ENCODE data around the gene FASN. TPM values are rescaled to one million over a fixed set of nuclear protein-coding genes. Genes with fewer than 3 reads are reported as not detected.

Gene FASN
- total RNA-seq, 1 experiment from 2014 or later, result 433 TPM

- H4K8ac ChIP-seq (replicated peaks; ENCODE audit: insufficient read length, low read depth, low read length), result no peak overlapping the region
- H3T11ph ChIP-seq (ENCODE audit: low read length), result no peak overlapping the region
- H2BK12ac ChIP-seq (ENCODE audit: insufficient read length, low read depth, low read length), result no peak overlapping the region
- H3K56ac ChIP-seq (ENCODE audit: insufficient read length, low read depth, low read length), result no peak overlapping the region
- H3K23ac ChIP-seq (ENCODE audit: insufficient read length, low read depth, low read length), result no peak overlapping the region
- H3K27me3 ChIP-seq (ENCODE audit: insufficient read depth, low read length), result no peaks in the 10 kb centered on the region
- H3K27ac ChIP-seq (ENCODE audit: insufficient read length, low read depth, low read length), result no peak overlapping the region
- no peak overlapping the region for H2BK120ac ChIP-seq (ENCODE audit: low read depth, low read length, poor library complexity, severe bottlenecking)
- no peak for TF ChIP-seq CTCF (conservative IDR thresholded peaks at IDR 0.05)
- H3K4me2 ChIP-seq (ENCODE audit: insufficient read depth, insufficient read length, low read length), result no peak overlapping the region
- H3K14ac ChIP-seq (ENCODE audit: insufficient read depth, low read length), result no peak overlapping the region
- Mint-ChIP-seq H3K36me3 (ENCODE audit: insufficient read depth in 1 of 3, low read depth in 3 of 3) (peaks cover 2 to 7% (median 2%) of the 10 kb centered on the region in 3 experiments; a peak in 5 of 7 replicates), H3K4me3 (no peak overlapping the region), H3K4me1 (peaks cover 24 to 48% of the 10 kb centered on the region in 2 experiments), H3K9me3 (peaks cover 0 to 9% of the 10 kb centered on the region in 2 experiments; a peak in 2 of 5 replicates), H3K27me3 (ENCODE audit: low read depth) (peaks cover 59% of the 10 kb centered on the region), H3K27ac (no peak overlapping the region)
- no peaks in the 10 kb centered on the region for H4K20me1 ChIP-seq (ENCODE audit: control insufficient read depth, insufficient read depth, insufficient read length)
- no peak overlapping the region for H4K5ac ChIP-seq (ENCODE audit: insufficient read length, low read depth, low read length)
- H3K9ac ChIP-seq (ENCODE audit: extremely low read depth, insufficient read length, low read length), result no peak overlapping the region
- H2BK15ac ChIP-seq (ENCODE audit: low read depth, low read length), result no peak overlapping the region
- no peak overlapping the region for H2BK20ac ChIP-seq (ENCODE audit: low read depth, low read length, poor library complexity, severe bottlenecking)
- no CpG with 5 or more reads among the region's 14 CpGs for whole genome bisulfite sequencing (ENCODE audit: extremely low coverage, insufficient read length, low lambda C conversion rate)
- no peak overlapping the region for H3K4ac ChIP-seq (ENCODE audit: low read depth, low read length)
- peak; percentile 39 for DNase-seq
- no peak overlapping the region for H3K18ac ChIP-seq (ENCODE audit: insufficient read length, low read depth, low read length)
- no peaks in the 10 kb centered on the region for H3K79me1 ChIP-seq (ENCODE audit: insufficient read depth, low read depth, low read length, poor library complexity, severe bottlenecking)
- no peak overlapping the region for H2BK5ac ChIP-seq (ENCODE audit: insufficient read length, low read length)
- H3K23me2 ChIP-seq (ENCODE audit: insufficient read length, low read depth, low read length, poor library complexity, severe bottlenecking), result no peaks in the 10 kb centered on the region
- no peaks in the 10 kb centered on the region for H3K79me2 ChIP-seq (ENCODE audit: insufficient read depth, low read length)
- H3K9me3 ChIP-seq (ENCODE audit: control insufficient read depth, low read depth, low read length), result no peaks in the 10 kb centered on the region
- H3K4me1 ChIP-seq (ENCODE audit: insufficient read depth, low read length), result no peaks in the 10 kb centered on the region; the same call in 1 of the 2 replicates
- no peak overlapping the region for H2AFZ ChIP-seq (ENCODE audit: low read length)
- no peak overlapping the region for H2AK5ac ChIP-seq (ENCODE audit: insufficient read length, low read length)
- H4K91ac ChIP-seq (ENCODE audit: insufficient read length, low read depth, low read length), result no peak overlapping the region
These were observed 10.0 kb upstream of the FASN start for GRCh38 chr17:82108038-82108437.

Data from H9 (cell line).